HepG2 (cell line): ENCODE measurements around the gene PXMP4. TPM values are rescaled to one million over a fixed set of nuclear protein-coding genes. Genes with fewer than 3 reads are reported as not detected.

Experiments
- CAMTA2 ChIP-seq: sonication (generic); formaldehyde crosslinking; IDR thresholded peaks from 2 replicates; pipeline ENCODE4 v1.4.0; 2020; ENCODE audit warnings: mild to moderate bottlenecking, missing genetic modification reagents, borderline replicate concordance
- GLI4 ChIP-seq: sonication (generic); formaldehyde crosslinking; IDR thresholded peaks from 2 replicates; pipeline ENCODE4 v1.5.1; 2020; ENCODE audit warnings: missing genetic modification reagents, mild to moderate bottlenecking, moderate library complexity, borderline replicate concordance
- NAIF1 ChIP-seq: sonication (generic); formaldehyde crosslinking; IDR thresholded peaks from 2 replicates; pipeline ENCODE4 v1.5.0; 2020; ENCODE audit warnings: mild to moderate bottlenecking, missing genetic modification reagents, borderline replicate concordance
- NR2F6 ChIP-seq, 2 experiments: IDR thresholded peaks; 2 replicates each; pipeline ENCODE4 v1.6.1; 2016; ENCODE audit warnings: antibody characterized with exemption in 1 of 2, mild to moderate bottlenecking in 1 of 2
- PPARG ChIP-seq: conservative IDR thresholded peaks from 2 replicates; pipeline ENCODE4 v1.6.1; 2016; ENCODE audit warnings: missing biosample characterization, missing genetic modification reagents
- RBM22 ChIP-seq: fragments of 200-400 bp; formaldehyde crosslinking; optimal IDR thresholded peaks from 2 replicates; pipeline ENCODE3; 2017; ENCODE audit warnings: mild to moderate bottlenecking, low read length, moderate library complexity
- ZNF34 ChIP-seq: sonication (generic); formaldehyde crosslinking; IDR thresholded peaks from 2 replicates; pipeline ENCODE4 v1.4.0; 2020; ENCODE audit warnings: mild to moderate bottlenecking, missing genetic modification reagents, borderline replicate concordance
- ZNF572 ChIP-seq: sonication (generic); formaldehyde crosslinking; IDR thresholded peaks from 2 replicates; pipeline ENCODE4 v1.5.1; 2020; ENCODE audit warnings: mild to moderate bottlenecking, missing genetic modification reagents
- ZNF75D ChIP-seq: sonication (generic); formaldehyde crosslinking; IDR thresholded peaks from 2 replicates; pipeline ENCODE4 v1.8.1; 2023; ENCODE audit warnings: missing genetic modification reagents, mild to moderate bottlenecking, borderline replicate concordance
- polyA plus RNA-seq, 8 experiments: library from polyadenylated mRNA; depleted of rRNA in 3 of 8; stranded (reverse) in 7 of 8; unstranded in 1 of 8; fragments of >200 nt; fragmentation: Illumina TruSeq in 4 of 8; extraction: Trizol in 4 of 8; gene quantifications; 2 replicates each; pipeline versions ENCODE4 v1.2.1 to v1.2.3, GENCODE V29; 2011 to 2016; ENCODE audit warnings: low read depth in 4 of 8, missing spikeins in 1 of 8, mixed read lengths in 1 of 8; ENCODE audit not compliant: insufficient read depth in 1 of 8
- total RNA-seq, 5 experiments: library from RNA; depleted of rRNA; stranded (reverse); fragments of >200 nt; fragmentation: Illumina TruSeq; extraction: Trizol; gene quantifications; 2 replicates each; pipeline ENCODE4 v1.2.3, GENCODE V29; 2016; ENCODE audit warnings: low read depth in 1 of 5
- TF ChIP-seq, protein P1 (sequence below): sonication (generic); formaldehyde crosslinking; IDR thresholded peaks from 2 replicates; pipeline ENCODE4 v1.4.0; 2020; ENCODE audit warnings: mild to moderate bottlenecking, missing genetic modification reagents
- TF ChIP-seq, protein P2 (sequence below), 2 experiments: fragments of 450-650 bp in 1 of 2; sonication (generic) in 1 of 2; formaldehyde crosslinking in 1 of 2; IDR thresholded peaks; 2 replicates each; pipeline versions ENCODE4 v1.6.1 to v1.8.0; 2016 to 2022; ENCODE audit warnings: antibody characterized with exemption in 1 of 2, mild to moderate bottlenecking in 1 of 2, missing genetic modification reagents in 1 of 2
- TF ChIP-seq, protein P3 (sequence below): sonication (generic); formaldehyde crosslinking; IDR thresholded peaks from 2 replicates; pipeline ENCODE4 v1.4.0; 2020; ENCODE audit warnings: missing genetic modification reagents, borderline replicate concordance

The PXMP4 gene
- total and polyA plus RNA-seq, 2 of the 13 experiments (the other 11 are each of a cell fraction or from before 2014, with no cell fraction given): not detected

DNA sequence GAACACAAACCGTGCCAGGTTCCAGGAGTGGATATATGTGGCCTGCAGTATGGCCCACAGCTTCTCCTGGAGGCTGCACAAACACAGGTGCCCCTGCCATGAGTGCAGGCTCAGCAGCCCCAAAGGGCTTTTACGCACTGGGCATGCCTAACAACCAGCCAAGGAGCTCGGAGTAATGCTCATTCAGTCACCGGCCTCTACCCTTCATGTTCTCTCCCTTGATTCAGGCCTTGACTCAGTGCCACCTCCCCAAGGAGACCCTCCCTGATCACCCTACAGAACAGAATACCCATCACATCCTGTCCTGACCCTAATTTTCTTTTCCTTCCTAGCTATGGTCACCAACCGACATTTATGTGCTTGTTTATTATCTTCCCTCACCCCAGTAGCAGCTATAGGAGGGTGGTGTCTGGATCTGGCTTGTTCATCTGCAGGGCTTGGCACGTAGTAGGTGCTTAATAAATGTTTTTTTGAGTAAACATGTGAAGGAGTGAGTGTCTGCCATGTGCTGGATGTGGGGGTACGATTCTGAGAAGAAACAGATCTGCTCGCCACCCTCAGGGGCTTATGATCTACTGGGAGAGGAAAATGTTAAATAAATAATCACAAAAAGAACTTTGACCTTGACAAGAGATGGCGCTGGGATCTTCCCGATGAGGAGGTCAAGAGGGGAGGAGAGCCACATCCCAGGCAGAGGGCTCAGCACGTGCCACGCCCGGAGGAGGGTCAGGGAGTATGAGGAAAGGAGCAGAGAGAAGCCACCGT is 9.2 kb downstream of the PXMP4 start (continued):
- TF ChIP-seq, protein P1, sequence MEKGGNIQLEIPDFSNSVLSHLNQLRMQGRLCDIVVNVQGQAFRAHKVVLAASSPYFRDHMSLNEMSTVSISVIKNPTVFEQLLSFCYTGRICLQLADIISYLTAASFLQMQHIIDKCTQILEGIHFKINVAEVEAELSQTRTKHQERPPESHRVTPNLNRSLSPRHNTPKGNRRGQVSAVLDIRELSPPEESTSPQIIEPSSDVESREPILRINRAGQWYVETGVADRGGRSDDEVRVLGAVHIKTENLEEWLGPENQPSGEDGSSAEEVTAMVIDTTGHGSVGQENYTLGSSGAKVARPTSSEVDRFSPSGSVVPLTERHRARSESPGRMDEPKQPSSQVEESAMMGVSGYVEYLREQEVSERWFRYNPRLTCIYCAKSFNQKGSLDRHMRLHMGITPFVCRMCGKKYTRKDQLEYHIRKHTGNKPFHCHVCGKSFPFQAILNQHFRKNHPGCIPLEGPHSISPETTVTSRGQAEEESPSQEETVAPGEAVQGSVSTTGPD (CRISPR knock-in tag): no peak
- TF ChIP-seq NR2F6 (IDR thresholded peaks at IDR 0.05) (peak; percentile 89), NR2F6 (CRISPR knock-in tag; IDR thresholded peaks at IDR 0.05) (peak; percentile 90), ZNF572 (CRISPR knock-in tag) (no peak), RBM22 (no peak), NAIF1 (no peak), PPARG (no peak), ZNF75D (no peak), GLI4 (CRISPR knock-in tag) (no peak), ZNF34 (CRISPR knock-in tag) (no peak), CAMTA2 (CRISPR knock-in tag) (no peak)
- TF ChIP-seq, protein P2, sequence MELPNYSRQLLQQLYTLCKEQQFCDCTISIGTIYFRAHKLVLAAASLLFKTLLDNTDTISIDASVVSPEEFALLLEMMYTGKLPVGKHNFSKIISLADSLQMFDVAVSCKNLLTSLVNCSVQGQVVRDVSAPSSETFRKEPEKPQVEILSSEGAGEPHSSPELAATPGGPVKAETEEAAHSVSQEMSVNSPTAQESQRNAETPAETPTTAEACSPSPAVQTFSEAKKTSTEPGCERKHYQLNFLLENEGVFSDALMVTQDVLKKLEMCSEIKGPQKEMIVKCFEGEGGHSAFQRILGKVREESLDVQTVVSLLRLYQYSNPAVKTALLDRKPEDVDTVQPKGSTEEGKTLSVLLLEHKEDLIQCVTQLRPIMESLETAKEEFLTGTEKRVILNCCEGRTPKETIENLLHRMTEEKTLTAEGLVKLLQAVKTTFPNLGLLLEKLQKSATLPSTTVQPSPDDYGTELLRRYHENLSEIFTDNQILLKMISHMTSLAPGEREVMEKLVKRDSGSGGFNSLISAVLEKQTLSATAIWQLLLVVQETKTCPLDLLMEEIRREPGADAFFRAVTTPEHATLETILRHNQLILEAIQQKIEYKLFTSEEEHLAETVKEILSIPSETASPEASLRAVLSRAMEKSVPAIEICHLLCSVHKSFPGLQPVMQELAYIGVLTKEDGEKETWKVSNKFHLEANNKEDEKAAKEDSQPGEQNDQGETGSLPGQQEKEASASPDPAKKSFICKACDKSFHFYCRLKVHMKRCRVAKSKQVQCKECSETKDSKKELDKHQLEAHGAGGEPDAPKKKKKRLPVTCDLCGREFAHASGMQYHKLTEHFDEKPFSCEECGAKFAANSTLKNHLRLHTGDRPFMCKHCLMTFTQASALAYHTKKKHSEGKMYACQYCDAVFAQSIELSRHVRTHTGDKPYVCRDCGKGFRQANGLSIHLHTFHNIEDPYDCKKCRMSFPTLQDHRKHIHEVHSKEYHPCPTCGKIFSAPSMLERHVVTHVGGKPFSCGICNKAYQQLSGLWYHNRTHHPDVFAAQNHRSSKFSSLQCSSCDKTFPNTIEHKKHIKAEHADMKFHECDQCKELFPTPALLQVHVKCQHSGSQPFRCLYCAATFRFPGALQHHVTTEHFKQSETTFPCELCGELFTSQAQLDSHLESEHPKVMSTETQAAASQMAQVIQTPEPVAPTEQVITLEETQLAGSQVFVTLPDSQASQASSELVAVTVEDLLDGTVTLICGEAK (IDR thresholded peaks at IDR 0.05): no peak
- TF ChIP-seq, protein P2 (CRISPR knock-in tag; IDR thresholded peaks at IDR 0.05): peak; percentile 14; the same call in 1 of the 2 replicates
- TF ChIP-seq, protein P3, sequence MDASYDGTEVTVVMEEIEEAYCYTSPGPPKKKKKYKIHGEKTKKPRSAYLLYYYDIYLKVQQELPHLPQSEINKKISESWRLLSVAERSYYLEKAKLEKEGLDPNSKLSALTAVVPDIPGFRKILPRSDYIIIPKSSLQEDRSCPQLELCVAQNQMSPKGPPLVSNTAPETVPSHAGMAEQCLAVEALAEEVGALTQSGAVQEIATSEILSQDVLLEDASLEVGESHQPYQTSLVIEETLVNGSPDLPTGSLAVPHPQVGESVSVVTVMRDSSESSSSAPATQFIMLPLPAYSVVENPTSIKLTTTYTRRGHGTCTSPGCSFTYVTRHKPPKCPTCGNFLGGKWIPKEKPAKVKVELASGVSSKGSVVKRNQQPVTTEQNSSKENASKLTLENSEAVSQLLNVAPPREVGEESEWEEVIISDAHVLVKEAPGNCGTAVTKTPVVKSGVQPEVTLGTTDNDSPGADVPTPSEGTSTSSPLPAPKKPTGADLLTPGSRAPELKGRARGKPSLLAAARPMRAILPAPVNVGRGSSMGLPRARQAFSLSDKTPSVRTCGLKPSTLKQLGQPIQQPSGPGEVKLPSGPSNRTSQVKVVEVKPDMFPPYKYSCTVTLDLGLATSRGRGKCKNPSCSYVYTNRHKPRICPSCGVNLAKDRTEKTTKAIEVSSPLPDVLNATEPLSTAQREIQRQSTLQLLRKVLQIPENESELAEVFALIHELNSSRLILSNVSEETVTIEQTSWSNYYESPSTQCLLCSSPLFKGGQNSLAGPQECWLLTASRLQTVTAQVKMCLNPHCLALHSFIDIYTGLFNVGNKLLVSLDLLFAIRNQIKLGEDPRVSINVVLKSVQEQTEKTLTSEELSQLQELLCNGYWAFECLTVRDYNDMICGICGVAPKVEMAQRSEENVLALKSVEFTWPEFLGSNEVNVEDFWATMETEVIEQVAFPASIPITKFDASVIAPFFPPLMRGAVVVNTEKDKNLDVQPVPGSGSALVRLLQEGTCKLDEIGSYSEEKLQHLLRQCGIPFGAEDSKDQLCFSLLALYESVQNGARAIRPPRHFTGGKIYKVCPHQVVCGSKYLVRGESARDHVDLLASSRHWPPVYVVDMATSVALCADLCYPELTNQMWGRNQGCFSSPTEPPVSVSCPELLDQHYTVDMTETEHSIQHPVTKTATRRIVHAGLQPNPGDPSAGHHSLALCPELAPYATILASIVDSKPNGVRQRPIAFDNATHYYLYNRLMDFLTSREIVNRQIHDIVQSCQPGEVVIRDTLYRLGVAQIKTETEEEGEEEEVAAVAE (CRISPR knock-in tag): no peak
